ENCODE data around the gene LLGL2.

GRCh38 chr17:75566834-75567233, 41.3 kb downstream of the LLGL2 start:
- no peak for TF ChIP-seq POLR2AphosphoS5 (IDR thresholded peaks at IDR 0.05)
- no peak for TF ChIP-seq CTCF (IDR thresholded peaks at IDR 0.05)
- TF ChIP-seq POLR2A (IDR thresholded peaks at IDR 0.05): no peak

All from stomach (tissue), 4 donors.